LNCAP (cell line): ENCODE data around the gene NR4A2.

Experiments used
- CTCF ChIP-seq: fragments of 450-650 bp; IDR thresholded peaks from 2 replicates; pipeline ENCODE4 v1.5.1; 2017; ENCODE audit warnings: mild to moderate bottlenecking

Gene NR4A2

GRCh38 chr2:156322686-156323231 is 9.8 kb downstream of the NR4A2 start:
- no peak for TF ChIP-seq CTCF

- TF ChIP-seq CTCF, result no peak
Measured at GRCh38 chr2:156322051-156322685, 10.4 kb downstream of the NR4A2 start.

- no peak for TF ChIP-seq CTCF
Measured at GRCh38 chr2:156321243-156321904, 11.1 kb downstream of the NR4A2 start.

- TF ChIP-seq CTCF, result no peak
Measured at GRCh38 chr2:156320486-156321098, 11.9 kb downstream of the NR4A2 start.

- no peak for TF ChIP-seq CTCF
Measured at GRCh38 chr2:156319811-156320485, 12.6 kb downstream of the NR4A2 start.

- no peak for TF ChIP-seq CTCF
Measured at GRCh38 chr2:156317631-156318030, 14.9 kb downstream of the NR4A2 start.

GRCh38 chr2:156311976-156312375 is 20.5 kb downstream of the NR4A2 start:
- no peak for TF ChIP-seq CTCF
